SU-DHL-6 (cell line): ENCODE measurements around the gene KCNK16.

Source experiments
- H2AFZ ChIP-seq: fragments of 200-600 bp; sonication (generic); 2 replicates; pipeline ENCODE4 v1.6.1; 2014; ENCODE audit warnings: low read depth, mild to moderate bottlenecking, moderate library complexity, mixed read lengths, antibody characterized with exemption, low read length; ENCODE audit not compliant: severe bottlenecking
- H3F3A ChIP-seq: fragments of 200-600 bp; shearing (Covaris generic); 2 replicates; pipeline ENCODE4 v1.6.0; 2016; ENCODE audit warnings: antibody characterized with exemption, mild to moderate bottlenecking; ENCODE audit not compliant: insufficient read depth
- H3K27ac ChIP-seq: fragments of 200-600 bp; sonication (generic); 2 replicates; pipeline ENCODE4 v1.5.1; 2016; ENCODE audit warnings: low read depth, mild to moderate bottlenecking, low read length, moderate library complexity, mixed read lengths
- H3K27me3 ChIP-seq: fragments of 200-600 bp; sonication (generic), shearing (Covaris generic); 2 replicates; pipeline ENCODE4 v1.6.0; 2014; ENCODE audit warnings: mild to moderate bottlenecking, low read length
- H3K36me3 ChIP-seq: fragments of 200-600 bp; sonication (generic); 2 replicates; pipeline ENCODE4 v1.6.1; 2014; ENCODE audit warnings: mild to moderate bottlenecking, low read length, mixed read lengths
- H3K4me2 ChIP-seq: fragments of 300-600, 200-600 bp; shearing (Covaris generic), sonication (generic); 2 replicates; pipeline ENCODE4 v1.6.0; 2014; ENCODE audit warnings: low read length, low read depth, mild to moderate bottlenecking; ENCODE audit not compliant: poor library complexity, severe bottlenecking
- H3K4me3 ChIP-seq: fragments of 200-600 bp; sonication (generic); 2 replicates; pipeline ENCODE4 v1.5.1; 2014; ENCODE audit warnings: antibody characterized with exemption, low read length, mild to moderate bottlenecking, mixed read lengths; ENCODE audit not compliant: insufficient read depth, poor library complexity, severe bottlenecking
- H3K79me2 ChIP-seq: fragments of 200-600 bp; sonication (generic); 2 replicates; pipeline ENCODE4 v1.6.1; 2014; ENCODE audit warnings: mild to moderate bottlenecking, low read length, moderate library complexity; ENCODE audit not compliant: insufficient read depth
- H3K9ac ChIP-seq: fragments of 200-600 bp; sonication (generic); 2 replicates; pipeline ENCODE4 v1.7.0; 2014; ENCODE audit warnings: mild to moderate bottlenecking, low read length
- H3K9me2 ChIP-seq: fragments of 200-600 bp; sonication (generic); replicated peaks from 2 replicates; pipeline ENCODE4 v1.6.1; 2014; ENCODE audit warnings: low read length; ENCODE audit not compliant: insufficient read depth
- H3K9me3 ChIP-seq: fragments of 200-600 bp; sonication (generic); 2 replicates; pipeline ENCODE4 v1.6.1; 2014; ENCODE audit warnings: low read length, mixed read lengths; ENCODE audit not compliant: insufficient read depth
- H4K20me1 ChIP-seq: fragments of 200-600 bp; sonication (generic); 2 replicates; pipeline ENCODE4 v1.6.1; 2014; ENCODE audit warnings: low read depth, mild to moderate bottlenecking, antibody characterized with exemption, low read length, moderate library complexity, mixed read lengths
- EZH2phosphoT487 ChIP-seq: fragments of 200-600 bp; sonication (generic), shearing (Covaris generic); conservative IDR thresholded peaks from 2 replicates; pipeline ENCODE4 v1.6.1; 2018; ENCODE audit warnings: mild to moderate bottlenecking, antibody characterized with exemption, low read length, moderate library complexity, mixed read lengths
- TF ChIP-seq, protein P1 (sequence below): fragments of 200-600 bp; sonication (generic); IDR thresholded peaks from one replicate; pipeline ENCODE4 v1.5.1; 2017; ENCODE audit warnings: antibody characterized with exemption, mild to moderate bottlenecking, low read length, moderate library complexity; ENCODE audit not compliant: insufficient read depth, poor library complexity, severe bottlenecking

Gene KCNK16

GRCh38 chr6:39266375-39266774 lies 56.1 kb downstream of the KCNK16 start:
- Histone ChIP-seq H3K4me2 (no peak overlapping the region), H2AFZ (no peak overlapping the region), H3K9me3 (no peaks in the 10 kb centered on the region), H3K36me3 (no peaks in the 10 kb centered on the region), H3K27ac (peak overlapping the region; percentile 17; the same call in 1 of the 2 replicates), H3K9me2 (no peaks in the 10 kb centered on the region), H3K4me3 (no peak overlapping the region), H3K9ac (no peak overlapping the region), H3K79me2 (no peaks in the 10 kb centered on the region), H4K20me1 (no peaks in the 10 kb centered on the region), H3F3A (no peaks in the 10 kb centered on the region), H3K27me3 (no peaks in the 10 kb centered on the region; the same call in 1 of the 2 replicates)
- TF ChIP-seq EZH2phosphoT487 = no peak
- TF ChIP-seq, protein P1, sequence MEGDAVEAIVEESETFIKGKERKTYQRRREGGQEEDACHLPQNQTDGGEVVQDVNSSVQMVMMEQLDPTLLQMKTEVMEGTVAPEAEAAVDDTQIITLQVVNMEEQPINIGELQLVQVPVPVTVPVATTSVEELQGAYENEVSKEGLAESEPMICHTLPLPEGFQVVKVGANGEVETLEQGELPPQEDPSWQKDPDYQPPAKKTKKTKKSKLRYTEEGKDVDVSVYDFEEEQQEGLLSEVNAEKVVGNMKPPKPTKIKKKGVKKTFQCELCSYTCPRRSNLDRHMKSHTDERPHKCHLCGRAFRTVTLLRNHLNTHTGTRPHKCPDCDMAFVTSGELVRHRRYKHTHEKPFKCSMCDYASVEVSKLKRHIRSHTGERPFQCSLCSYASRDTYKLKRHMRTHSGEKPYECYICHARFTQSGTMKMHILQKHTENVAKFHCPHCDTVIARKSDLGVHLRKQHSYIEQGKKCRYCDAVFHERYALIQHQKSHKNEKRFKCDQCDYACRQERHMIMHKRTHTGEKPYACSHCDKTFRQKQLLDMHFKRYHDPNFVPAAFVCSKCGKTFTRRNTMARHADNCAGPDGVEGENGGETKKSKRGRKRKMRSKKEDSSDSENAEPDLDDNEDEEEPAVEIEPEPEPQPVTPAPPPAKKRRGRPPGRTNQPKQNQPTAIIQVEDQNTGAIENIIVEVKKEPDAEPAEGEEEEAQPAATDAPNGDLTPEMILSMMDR = no peak
